HEK293 (cell line): ENCODE data around the gene SLC12A2.

Experiments used
- CTCF ChIA-PET: fragments of 350-600 bp; formaldehyde crosslinking; extraction: SDS; loops from one replicate; lab custom pipeline; 2021; ENCODE audit warnings: antibody characterized with exemption; lab: Yijun Ruan, JAX
- POLR2A ChIA-PET: fragments of 300-600 bp; formaldehyde crosslinking; extraction: SDS; loops from one replicate; lab custom pipeline; 2020; ENCODE audit warnings: antibody characterized with exemption, inconsistent platforms; lab: Yijun Ruan, JAX
- H3K27ac ChIP-seq: fragments of 200-500 bp; sonication (Bioruptor generic); 2 replicates; pipeline ENCODE4 v1.5.1; 2014; ENCODE audit warnings: low read depth, low read length, control low read depth, inconsistent platforms; ENCODE audit errors: extremely low read depth
- H3K36me3 ChIP-seq, 2 experiments: fragments of 200-500 bp in 1 of 2; sonication (Bioruptor generic) in 1 of 2; 1 replicate in 1 of 2; 2 replicates in 1 of 2; pipeline ENCODE4 v1.5.1; 2014 to 2017; ENCODE audit warnings: inconsistent platforms in 2 of 2, low read length in 2 of 2; ENCODE audit not compliant: control insufficient read depth in 2 of 2, insufficient read depth in 1 of 2
- H3K4me1 ChIP-seq: fragments of 200-500 bp; sonication (Bioruptor generic); 2 replicates; pipeline ENCODE4 v1.5.1; 2014; ENCODE audit warnings: mild to moderate bottlenecking, low read length, inconsistent platforms; ENCODE audit not compliant: control insufficient read depth, insufficient read depth
- H3K4me3 ChIP-seq: 2 replicates; pipeline ENCODE4 v1.5.1; 2011; ENCODE audit warnings: low read depth, mild to moderate bottlenecking, control low read depth, low read length, moderate library complexity
- H3K9me3 ChIP-seq: fragments of 200-500 bp; sonication (Bioruptor generic); 2 replicates; pipeline ENCODE4 v1.5.1; 2014; ENCODE audit warnings: low read depth, low read length, inconsistent platforms; ENCODE audit not compliant: control insufficient read depth, insufficient read depth
- BCL11A ChIP-seq: fragments of 450-650 bp; formaldehyde crosslinking; IDR thresholded peaks from 2 replicates; pipeline ENCODE4 v1.5.1; 2016; ENCODE audit warnings: low read depth, missing biosample characterization, missing genetic modification characterization
- GLI4 ChIP-seq: fragments of 450-650 bp; formaldehyde crosslinking; IDR thresholded peaks from 2 replicates; pipeline ENCODE4 v1.5.1; 2016; ENCODE audit warnings: missing biosample characterization, missing genetic modification characterization
- PRDM10 ChIP-seq: fragments of 450-650 bp; formaldehyde crosslinking; IDR thresholded peaks from 2 replicates; pipeline ENCODE4 v1.5.1; 2016; ENCODE audit warnings: missing biosample characterization, missing genetic modification characterization
- PRDM2 ChIP-seq: fragments of 450-650 bp; formaldehyde crosslinking; IDR thresholded peaks from 2 replicates; pipeline ENCODE4 v1.5.1; 2016; ENCODE audit warnings: missing biosample characterization, missing genetic modification characterization, borderline replicate concordance
- SETDB1 ChIP-seq: IDR thresholded peaks from one replicate; pipeline ENCODE4 v1.6.1; 2017; ENCODE audit warnings: mild to moderate bottlenecking, low read length, moderate library complexity, mixed read lengths; ENCODE audit not compliant: insufficient read length
- ZFP41 ChIP-seq: fragments of 450-650 bp; formaldehyde crosslinking; IDR thresholded peaks from 2 replicates; pipeline ENCODE4 v1.5.1; 2016; ENCODE audit warnings: missing biosample characterization, missing genetic modification characterization, borderline replicate concordance
- ZNF138 ChIP-seq: fragments of 450-650 bp; formaldehyde crosslinking; IDR thresholded peaks from 2 replicates; pipeline ENCODE4 v1.5.1; 2016; ENCODE audit warnings: missing biosample characterization, missing genetic modification characterization, borderline replicate concordance
- ZNF146 ChIP-seq: fragments of 450-650 bp; formaldehyde crosslinking; IDR thresholded peaks from 2 replicates; pipeline ENCODE4 v1.5.1; 2016; ENCODE audit warnings: missing biosample characterization, missing genetic modification characterization
- ZNF157 ChIP-seq: fragments of 450-650 bp; formaldehyde crosslinking; IDR thresholded peaks from 2 replicates; pipeline ENCODE4 v1.5.1; 2016; ENCODE audit warnings: missing biosample characterization, missing genetic modification characterization
- ZNF19 ChIP-seq: fragments of 450-650 bp; formaldehyde crosslinking; IDR thresholded peaks from 2 replicates; pipeline ENCODE4; 2016; ENCODE audit warnings: missing biosample characterization, missing genetic modification characterization, low read depth
- ZNF24 ChIP-seq: fragments of 450-650 bp; formaldehyde crosslinking; IDR thresholded peaks from 2 replicates; pipeline ENCODE4 v1.5.1; 2016; ENCODE audit warnings: missing biosample characterization, missing genetic modification characterization
- ZNF433 ChIP-seq: fragments of 450-650 bp; formaldehyde crosslinking; IDR thresholded peaks from 2 replicates; pipeline ENCODE4 v1.5.1; 2016; ENCODE audit warnings: missing biosample characterization, missing genetic modification characterization, low read depth
- ZNF670 ChIP-seq: fragments of 450-650 bp; formaldehyde crosslinking; IDR thresholded peaks from 2 replicates; pipeline ENCODE4 v1.5.1; 2016; ENCODE audit warnings: missing biosample characterization, missing genetic modification characterization, low read depth
- ZNF704 ChIP-seq: fragments of 450-650 bp; formaldehyde crosslinking; IDR thresholded peaks from 2 replicates; pipeline ENCODE4 v1.5.1; 2016; ENCODE audit warnings: missing biosample characterization, missing genetic modification characterization
- ZSCAN23 ChIP-seq: fragments of 450-650 bp; formaldehyde crosslinking; IDR thresholded peaks from 2 replicates; pipeline ENCODE4 v1.5.1; 2016; ENCODE audit warnings: missing biosample characterization, missing genetic modification characterization
- ZSCAN30 ChIP-seq: fragments of 450-650 bp; IDR thresholded peaks from 2 replicates; pipeline ENCODE4 v1.5.1; 2018; ENCODE audit warnings: missing biosample characterization, mild to moderate bottlenecking, missing genetic modification characterization, moderate library complexity

SLC12A2 gene

GRCh38 chr5:128116445-128116844 lies 32.9 kb downstream of the SLC12A2 start:
- TF ChIP-seq ZNF704 (tag by site-specific recombination) (no peak), ZNF138 (tag by site-specific recombination) (no peak), ZNF433 (no peak), ZSCAN30 (tag by site-specific recombination) (no peak), ZSCAN23 (tag by site-specific recombination) (no peak), ZNF670 (no peak), BCL11A (no peak), PRDM10 (tag by site-specific recombination) (no peak)
- ChIA-PET CTCF (interaction anchor here (0.6 kb wide), 1 partner anchor 18 kb away, joined by 4 read pairs; no protein-coding TSS in a partner anchor), POLR2A (no interaction called here)
- H3K36me3 ChIP-seq, result peaks cover 21 to 35% of the 10 kb centered on the region in 2 experiments
- no peaks in the 10 kb centered on the region for H3K9me3 ChIP-seq
- H3K4me3 ChIP-seq, result no peak overlapping the region
- H3K4me1 ChIP-seq, result no peaks in the 10 kb centered on the region
- H3K27ac ChIP-seq, result no peak overlapping the region

GRCh38 chr5:128118214-128118613 lies 34.6 kb downstream of the SLC12A2 start:
- Histone ChIP-seq H3K27ac (no peak overlapping the region), H3K36me3 (peaks cover 21 to 33% of the 10 kb centered on the region in 2 experiments), H3K4me1 (no peaks in the 10 kb centered on the region), H3K9me3 (no peaks in the 10 kb centered on the region), H3K4me3 (no peak overlapping the region)
- TF ChIP-seq ZNF138 (tag by site-specific recombination), result no peak
- peak; percentile 72 for TF ChIP-seq ZNF146
- CTCF ChIA-PET, result no interaction called here
- POLR2A ChIA-PET, result no interaction called here

GRCh38 chr5:128121651-128122050 lies 38.1 kb downstream of the SLC12A2 start:
- no peak overlapping the region for H3K27ac ChIP-seq
- CTCF ChIA-PET, result no interaction called here
- TF ChIP-seq ZNF19 (tag by site-specific recombination) (no peak), GLI4 (tag by site-specific recombination) (no peak), ZNF24 (tag by site-specific recombination) (no peak), PRDM2 (tag by site-specific recombination) (no peak), PRDM10 (tag by site-specific recombination) (no peak), ZNF157 (tag by site-specific recombination) (no peak), ZFP41 (tag by site-specific recombination) (no peak), SETDB1 (no peak)

More at GRCh38 chr5:128121651-128122050, 38.1 kb downstream of the SLC12A2 start:
- POLR2A ChIA-PET, result no interaction called here
- H3K4me3 ChIP-seq, result no peak overlapping the region
- no peaks in the 10 kb centered on the region for H3K9me3 ChIP-seq
- no peaks in the 10 kb centered on the region for H3K4me1 ChIP-seq
- peaks cover 0 to 10% of the 10 kb centered on the region in 2 experiments; a peak in 1 of 3 replicates for H3K36me3 ChIP-seq
